Measurements from ENCODE around the gene FKBP5. TPM values are rescaled to one million over a fixed set of nuclear protein-coding genes. Genes with fewer than 3 reads are reported as not detected.

The FKBP5 gene
- total and polyA plus RNA-seq, 9 of the 15 experiments (the other 6 are each of a cell fraction or from before 2014, with no cell fraction given), result 32.7 to 151 (median 75.0) TPM

DNA sequence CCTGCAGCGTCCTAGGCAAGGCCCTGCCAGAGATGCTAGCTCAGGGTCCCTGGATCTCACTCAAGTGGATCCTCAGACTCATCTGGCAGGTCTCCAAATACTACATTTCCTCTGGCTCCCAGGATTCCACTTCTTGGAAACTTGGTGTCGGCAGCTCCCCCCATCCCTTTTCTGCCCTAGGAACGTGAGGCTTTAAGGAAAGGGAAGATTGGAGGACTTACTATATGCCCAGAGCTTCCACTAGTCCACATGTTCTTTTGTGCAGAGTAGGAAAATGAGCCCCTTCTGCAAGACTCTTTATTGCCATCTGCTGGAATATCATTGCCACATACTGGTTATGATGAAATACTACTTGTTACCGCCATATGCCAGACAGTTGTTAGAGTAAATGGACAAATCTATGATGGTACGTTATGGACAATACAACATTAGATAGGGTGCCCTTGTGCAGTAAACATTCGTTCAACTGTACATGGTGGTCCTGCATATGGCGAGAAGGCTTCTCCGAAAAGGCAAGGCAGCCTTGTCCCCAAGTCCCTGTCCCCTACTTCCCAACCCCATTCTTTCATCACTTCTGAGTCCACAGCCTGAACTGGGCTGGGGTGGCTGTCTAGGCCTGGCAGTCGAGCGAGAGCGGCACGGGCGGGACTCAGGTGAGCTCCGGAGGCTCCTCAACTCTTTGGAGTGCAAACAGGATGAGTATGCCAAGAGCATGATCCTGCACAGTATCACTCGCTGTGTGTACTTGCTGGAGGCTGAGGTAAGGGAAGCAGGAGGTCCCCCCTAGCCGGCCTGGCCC is 48.9 kb upstream of the FKBP5 start (continued):
- no peak for TF ChIP-seq ZNF23 (CRISPR knock-in tag; IDR thresholded peaks at IDR 0.05)
- no peak for TF ChIP-seq HNRNPK (IDR thresholded peaks at IDR 0.05; ENCODE audit: low read depth, low read length, poor library complexity, severe bottlenecking)
- TF ChIP-seq, protein P1, sequence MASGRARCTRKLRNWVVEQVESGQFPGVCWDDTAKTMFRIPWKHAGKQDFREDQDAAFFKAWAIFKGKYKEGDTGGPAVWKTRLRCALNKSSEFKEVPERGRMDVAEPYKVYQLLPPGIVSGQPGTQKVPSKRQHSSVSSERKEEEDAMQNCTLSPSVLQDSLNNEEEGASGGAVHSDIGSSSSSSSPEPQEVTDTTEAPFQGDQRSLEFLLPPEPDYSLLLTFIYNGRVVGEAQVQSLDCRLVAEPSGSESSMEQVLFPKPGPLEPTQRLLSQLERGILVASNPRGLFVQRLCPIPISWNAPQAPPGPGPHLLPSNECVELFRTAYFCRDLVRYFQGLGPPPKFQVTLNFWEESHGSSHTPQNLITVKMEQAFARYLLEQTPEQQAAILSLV (tag; IDR thresholded peaks at IDR 0.05), result peak; percentile 90
- TF ChIP-seq ARID1B (IDR thresholded peaks at IDR 0.05), result 0 out of 2 replicates have a peak, but pooled peaks have one; percentile 14
- TF ChIP-seq ZNF551 (CRISPR knock-in tag; IDR thresholded peaks at IDR 0.05), result no peak
- no peak for TF ChIP-seq LCOR (CRISPR knock-in tag; IDR thresholded peaks at IDR 0.05)
- TF ChIP-seq, protein P2, sequence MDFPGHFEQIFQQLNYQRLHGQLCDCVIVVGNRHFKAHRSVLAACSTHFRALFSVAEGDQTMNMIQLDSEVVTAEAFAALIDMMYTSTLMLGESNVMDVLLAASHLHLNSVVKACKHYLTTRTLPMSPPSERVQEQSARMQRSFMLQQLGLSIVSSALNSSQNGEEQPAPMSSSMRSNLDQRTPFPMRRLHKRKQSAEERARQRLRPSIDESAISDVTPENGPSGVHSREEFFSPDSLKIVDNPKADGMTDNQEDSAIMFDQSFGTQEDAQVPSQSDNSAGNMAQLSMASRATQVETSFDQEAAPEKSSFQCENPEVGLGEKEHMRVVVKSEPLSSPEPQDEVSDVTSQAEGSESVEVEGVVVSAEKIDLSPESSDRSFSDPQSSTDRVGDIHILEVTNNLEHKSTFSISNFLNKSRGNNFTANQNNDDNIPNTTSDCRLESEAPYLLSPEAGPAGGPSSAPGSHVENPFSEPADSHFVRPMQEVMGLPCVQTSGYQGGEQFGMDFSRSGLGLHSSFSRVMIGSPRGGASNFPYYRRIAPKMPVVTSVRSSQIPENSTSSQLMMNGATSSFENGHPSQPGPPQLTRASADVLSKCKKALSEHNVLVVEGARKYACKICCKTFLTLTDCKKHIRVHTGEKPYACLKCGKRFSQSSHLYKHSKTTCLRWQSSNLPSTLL (IDR thresholded peaks at IDR 0.05), result no peak
- TF ChIP-seq, protein P3, sequence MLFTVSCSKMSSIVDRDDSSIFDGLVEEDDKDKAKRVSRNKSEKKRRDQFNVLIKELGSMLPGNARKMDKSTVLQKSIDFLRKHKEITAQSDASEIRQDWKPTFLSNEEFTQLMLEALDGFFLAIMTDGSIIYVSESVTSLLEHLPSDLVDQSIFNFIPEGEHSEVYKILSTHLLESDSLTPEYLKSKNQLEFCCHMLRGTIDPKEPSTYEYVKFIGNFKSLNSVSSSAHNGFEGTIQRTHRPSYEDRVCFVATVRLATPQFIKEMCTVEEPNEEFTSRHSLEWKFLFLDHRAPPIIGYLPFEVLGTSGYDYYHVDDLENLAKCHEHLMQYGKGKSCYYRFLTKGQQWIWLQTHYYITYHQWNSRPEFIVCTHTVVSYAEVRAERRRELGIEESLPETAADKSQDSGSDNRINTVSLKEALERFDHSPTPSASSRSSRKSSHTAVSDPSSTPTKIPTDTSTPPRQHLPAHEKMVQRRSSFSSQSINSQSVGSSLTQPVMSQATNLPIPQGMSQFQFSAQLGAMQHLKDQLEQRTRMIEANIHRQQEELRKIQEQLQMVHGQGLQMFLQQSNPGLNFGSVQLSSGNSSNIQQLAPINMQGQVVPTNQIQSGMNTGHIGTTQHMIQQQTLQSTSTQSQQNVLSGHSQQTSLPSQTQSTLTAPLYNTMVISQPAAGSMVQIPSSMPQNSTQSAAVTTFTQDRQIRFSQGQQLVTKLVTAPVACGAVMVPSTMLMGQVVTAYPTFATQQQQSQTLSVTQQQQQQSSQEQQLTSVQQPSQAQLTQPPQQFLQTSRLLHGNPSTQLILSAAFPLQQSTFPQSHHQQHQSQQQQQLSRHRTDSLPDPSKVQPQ (CRISPR knock-in tag; IDR thresholded peaks at IDR 0.05; ENCODE audit: borderline replicate concordance), result no peak
